ENCODE measurements around the gene DRC7. TPM values are rescaled to one million over a fixed set of nuclear protein-coding genes. Genes with fewer than 3 reads are reported as not detected.

The DRC7 gene
- total RNA-seq, 1 experiment from 2014 or later, result 0.72 TPM

GRCh38 chr16:57764006-57764340, 69.4 kb downstream of the DRC7 start:
- Histone ChIP-seq H3K56ac (ENCODE audit: insufficient read length, low read depth, low read length) (no peak overlapping the region), H3K79me2 (ENCODE audit: insufficient read depth, low read length) (no peaks in the 10 kb centered on the region), H3K79me1 (ENCODE audit: insufficient read depth, low read depth, low read length, poor library complexity, severe bottlenecking) (no peaks in the 10 kb centered on the region), H2BK120ac (ENCODE audit: low read depth, low read length, poor library complexity, severe bottlenecking) (no peak overlapping the region), H3K18ac (ENCODE audit: insufficient read length, low read depth, low read length) (no peak overlapping the region), H4K20me1 (ENCODE audit: control insufficient read depth, insufficient read depth, insufficient read length) (peaks cover 3% of the 10 kb centered on the region), H4K8ac (replicated peaks; ENCODE audit: insufficient read length, low read depth, low read length) (no peak overlapping the region), H3T11ph (ENCODE audit: low read length) (no peak overlapping the region), H2AFZ (ENCODE audit: low read length) (no peak overlapping the region), H3K4me1 (ENCODE audit: insufficient read depth, low read length) (peaks cover 4% of the 10 kb centered on the region; the same call in 1 of the 2 replicates), H3K9me3 (ENCODE audit: control insufficient read depth, low read depth, low read length) (no peaks in the 10 kb centered on the region), H3K14ac (ENCODE audit: insufficient read depth, low read length) (no peak overlapping the region), H3K23ac (ENCODE audit: insufficient read length, low read depth, low read length) (no peak overlapping the region), H3K9ac (ENCODE audit: extremely low read depth, insufficient read length, low read length) (no peak overlapping the region), H4K91ac (ENCODE audit: insufficient read length, low read depth, low read length) (no peak overlapping the region), H3K23me2 (ENCODE audit: insufficient read length, low read depth, low read length, poor library complexity, severe bottlenecking) (no peaks in the 10 kb centered on the region), H2AK5ac (ENCODE audit: insufficient read length, low read length) (no peak overlapping the region), H3K27me3 (ENCODE audit: insufficient read depth, low read length) (no peaks in the 10 kb centered on the region), H4K5ac (ENCODE audit: insufficient read length, low read depth, low read length) (no peak overlapping the region), H2BK15ac (ENCODE audit: low read depth, low read length) (no peak overlapping the region), H3K4me2 (ENCODE audit: insufficient read depth, insufficient read length, low read length) (no peak overlapping the region), H3K27ac (ENCODE audit: insufficient read length, low read depth, low read length) (no peak overlapping the region), H2BK5ac (ENCODE audit: insufficient read length, low read length) (no peak overlapping the region), H2BK20ac (ENCODE audit: low read depth, low read length, poor library complexity, severe bottlenecking) (no peak overlapping the region), H3K4ac (ENCODE audit: low read depth, low read length) (no peak overlapping the region), H2BK12ac (ENCODE audit: insufficient read length, low read depth, low read length) (no peak overlapping the region)
- no peaks in the 10 kb centered on the region for H3K9me3 Mint-ChIP-seq
- H3K27me3 Mint-ChIP-seq (ENCODE audit: low read depth), result no peaks in the 10 kb centered on the region; the same call in 1 of the 2 replicates
- no peak overlapping the region for H3K4me3 Mint-ChIP-seq
- no peak for TF ChIP-seq CTCF (conservative IDR thresholded peaks at IDR 0.05)
- WGBS (ENCODE audit: extremely low coverage, insufficient read length, low lambda C conversion rate), result no CpG with 5 or more reads among the region's 9 CpGs
- peak overlapping the region in 1 of 3 experiments; percentile 16; a peak in 1 of 7 replicates for H3K27ac Mint-ChIP-seq
- DNase-seq, result no peak
- H3K4me1 Mint-ChIP-seq, result peaks cover 6 to 30% of the 10 kb centered on the region in 2 experiments
- H3K36me3 Mint-ChIP-seq (ENCODE audit: insufficient read depth in 1 of 3, low read depth in 3 of 3), result peaks cover 4 to 5% (median 5%) of the 10 kb centered on the region in 3 experiments; a peak in 3 of 7 replicates
